SU-DHL-6 (cell line): ENCODE data around the gene SERINC2.

Experiments used
- CTCF ChIP-seq: fragments of 200-600 bp; sonication (generic); IDR thresholded peaks from one replicate; pipeline ENCODE4 v1.5.1; 2017; ENCODE audit warnings: antibody characterized with exemption, mild to moderate bottlenecking, low read length, moderate library complexity; ENCODE audit not compliant: insufficient read depth, poor library complexity, severe bottlenecking
- EZH2phosphoT487 ChIP-seq: fragments of 200-600 bp; sonication (generic), shearing (Covaris generic); conservative IDR thresholded peaks from 2 replicates; pipeline ENCODE4 v1.6.1; 2018; ENCODE audit warnings: mild to moderate bottlenecking, antibody characterized with exemption, low read length, moderate library complexity, mixed read lengths

- TF ChIP-seq CTCF (no peak), EZH2phosphoT487 (no peak)
Observed at GRCh38 chr1:31441558-31441957, 28.5 kb downstream of the SERINC2 start.
